ENCODE measurements around the gene BET1. TPM values are rescaled to one million over a fixed set of nuclear protein-coding genes. Genes with fewer than 3 reads are reported as not detected.

The BET1 gene
- 39.6 TPM for total RNA-seq

GRCh38 chr7:94004024-94004951, at the start of gene BET1:
Gene BET1 (minus strand): TSS chr7:94004355. CDS start chr7:94004216, 139 bp downstream.

Other genes with a start within 250 kb of the BET1 start
- gene TFPI2, start 113.6 kb downstream of the BET1 start, total RNA-seq, result 9.8 TPM
- gene GNGT1, start 97.8 kb downstream of the BET1 start, total RNA-seq, result not detected
- 22.5 TPM for gene GNG11, start 82.6 kb downstream of the BET1 start, total RNA-seq